HUDEP-2 (cell line): ENCODE results near the gene PLXNA4.

ENCODE experiments used
- DNase-seq, 76 experiments: peaks; one replicate each; lab custom pipeline; 2025; ENCODE audit not compliant: unreplicated experiment in 76 of 76; lab: John Stamatoyannopoulos, UW

Gene PLXNA4

DNA sequence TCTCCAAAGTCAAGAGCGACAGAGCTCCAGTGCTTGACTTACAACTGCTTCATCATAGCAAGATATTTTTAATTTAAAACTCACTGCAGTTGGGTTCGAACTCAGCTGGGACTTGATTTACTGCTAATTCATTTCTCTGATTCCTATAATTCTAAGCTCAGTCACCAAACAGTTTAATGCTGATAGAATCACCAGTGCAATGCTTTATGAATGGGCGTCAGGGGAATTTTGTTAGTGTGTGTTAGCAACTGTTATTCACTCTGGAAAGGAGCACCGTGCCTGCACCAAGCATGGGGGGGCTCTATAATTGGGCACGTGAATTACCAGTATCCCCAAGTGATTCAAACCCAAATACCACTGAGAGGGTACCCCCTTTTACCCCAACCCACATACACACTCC lies 10.4 kb downstream of the PLXNA4 start:
- no peak for DNase-seq

DNA sequence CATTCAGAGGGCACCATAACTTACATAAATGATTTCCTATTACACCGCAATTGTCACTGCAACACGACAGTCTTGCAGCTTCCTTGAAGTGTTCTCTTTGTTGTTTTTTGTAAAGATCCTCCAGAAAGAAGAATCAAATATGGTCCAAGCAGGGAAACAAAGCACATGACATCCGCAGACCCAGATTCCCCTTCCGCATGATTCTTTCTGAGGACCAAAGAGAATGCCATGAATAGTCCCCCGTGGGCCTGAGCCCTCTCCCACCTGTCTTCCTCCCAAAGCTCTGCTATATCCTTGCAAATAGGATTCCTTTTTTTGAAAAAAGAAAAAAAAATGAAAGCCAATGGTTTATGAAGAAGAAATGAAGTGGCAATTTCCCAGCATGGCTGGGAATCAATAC lies 10.8 kb downstream of the PLXNA4 start:
- no peak for DNase-seq

GRCh38 chr7:132564849-132565248 lies 11.4 kb downstream of the PLXNA4 start:
- no peak for DNase-seq

DNA sequence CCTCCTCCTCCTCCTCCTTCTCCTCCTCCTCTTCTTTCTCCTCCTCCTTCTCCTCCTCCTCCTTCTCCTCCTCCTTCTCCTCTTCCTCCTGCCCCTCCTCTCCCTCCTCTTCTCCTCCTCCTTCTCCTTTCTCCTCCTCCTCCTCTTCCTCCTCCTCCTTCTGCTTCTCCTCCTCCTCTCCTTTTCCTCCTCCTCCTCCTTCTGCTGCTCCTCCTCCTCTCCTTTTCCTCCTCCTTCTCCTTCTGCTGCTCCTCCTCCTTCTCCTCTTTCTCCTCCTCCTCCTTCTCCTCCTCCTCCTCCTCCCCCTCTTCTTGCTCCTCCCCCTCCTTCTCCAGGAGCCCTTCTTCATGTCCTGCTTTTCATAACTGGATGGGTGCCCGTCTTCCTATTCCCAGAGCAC lies 12.2 kb downstream of the PLXNA4 start:
- DNase-seq: no peak

DNA sequence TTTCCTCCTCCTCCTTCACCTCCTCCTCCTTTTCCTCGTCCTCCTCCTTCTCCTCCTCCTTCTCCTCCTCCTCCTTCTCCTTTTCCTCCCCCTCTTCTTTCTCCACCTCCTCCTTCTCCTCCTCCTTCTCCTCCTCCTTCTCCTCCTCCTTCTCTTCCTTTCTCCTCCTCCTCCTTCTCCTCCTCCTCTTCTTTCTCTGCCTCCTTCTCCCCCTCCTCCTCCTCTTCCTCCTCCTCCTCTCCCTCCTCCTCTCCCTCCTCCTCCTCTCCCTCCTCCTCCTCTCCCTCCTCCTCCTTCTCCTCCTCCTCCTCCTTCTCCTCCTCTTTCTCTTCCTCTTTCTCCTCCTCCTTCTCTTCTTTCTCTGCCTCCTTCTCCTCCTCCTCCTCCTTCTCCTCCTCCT lies 13.6 kb downstream of the PLXNA4 start:
- DNase-seq: no peak

GRCh38 chr7:132561763-132562162 lies 14.5 kb downstream of the PLXNA4 start:
- no peak for DNase-seq

- no peak for DNase-seq
Measured at GRCh38 chr7:132560825-132561529, 15.3 kb downstream of the PLXNA4 start.

- no peak for DNase-seq
Measured at GRCh38 chr7:132560105-132560504, 16.2 kb downstream of the PLXNA4 start.

GRCh38 chr7:132558815-132559214 lies 17.5 kb downstream of the PLXNA4 start:
- no peak for DNase-seq

GRCh38 chr7:132557489-132558044 lies 18.7 kb downstream of the PLXNA4 start:
- DNase-seq: no peak

DNA sequence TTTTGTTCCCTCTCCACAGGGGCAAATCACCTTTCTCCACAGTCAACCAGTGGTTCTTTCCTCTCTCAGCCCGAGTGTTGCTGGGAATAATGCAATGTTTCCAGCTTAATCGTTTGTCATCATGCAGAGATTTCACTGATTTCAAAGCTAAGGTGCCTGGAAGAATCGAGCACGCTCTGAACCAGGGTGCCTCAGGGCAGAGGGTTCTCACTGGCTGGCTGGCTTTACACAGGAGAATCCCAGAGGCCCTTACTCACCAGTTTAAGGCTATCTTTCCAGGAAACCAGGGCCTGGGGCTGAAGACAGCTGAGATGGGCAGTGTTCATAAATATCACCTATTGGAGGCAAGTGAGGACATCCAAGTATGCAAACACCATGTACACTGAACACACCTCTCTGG lies 21.8 kb downstream of the PLXNA4 start:
- DNase-seq: no peak

GRCh38 chr7:132553031-132553430 lies 23.2 kb downstream of the PLXNA4 start:
- no peak for DNase-seq

GRCh38 chr7:132551886-132552285 lies 24.4 kb downstream of the PLXNA4 start:
- no peak for DNase-seq

GRCh38 chr7:132551439-132551838 lies 24.8 kb downstream of the PLXNA4 start:
- no peak for DNase-seq

DNA sequence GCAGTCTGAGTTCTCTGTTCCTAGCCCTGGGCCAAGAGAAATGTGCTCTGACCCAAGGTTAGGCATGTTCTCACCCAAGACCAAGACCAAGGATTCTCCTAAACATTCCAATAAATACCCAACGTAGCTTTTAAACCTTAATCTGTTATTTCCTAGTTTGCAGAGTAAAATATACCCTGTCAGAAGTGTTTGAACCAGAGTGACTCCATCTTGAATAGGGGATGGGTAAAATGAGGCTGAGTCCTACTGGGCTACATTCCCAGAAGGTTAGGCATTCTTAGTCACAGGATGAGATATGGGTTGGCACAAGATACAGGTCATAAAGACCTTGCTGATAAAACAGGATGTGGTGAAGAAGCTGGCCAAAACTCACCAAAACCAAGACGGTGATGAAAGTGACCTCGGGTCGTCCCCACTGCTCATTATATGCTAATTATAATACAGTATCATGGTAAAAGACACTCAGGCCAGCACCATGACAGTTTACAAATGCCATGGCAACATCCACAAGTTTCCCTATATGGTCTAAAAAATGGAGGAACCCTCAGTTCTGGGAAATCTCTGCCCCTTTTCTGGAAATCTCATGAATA lies 27.7 kb downstream of the PLXNA4 start:
- no peak for DNase-seq

GRCh38 chr7:132547821-132548220 lies 28.4 kb downstream of the PLXNA4 start:
- DNase-seq: no peak

DNA sequence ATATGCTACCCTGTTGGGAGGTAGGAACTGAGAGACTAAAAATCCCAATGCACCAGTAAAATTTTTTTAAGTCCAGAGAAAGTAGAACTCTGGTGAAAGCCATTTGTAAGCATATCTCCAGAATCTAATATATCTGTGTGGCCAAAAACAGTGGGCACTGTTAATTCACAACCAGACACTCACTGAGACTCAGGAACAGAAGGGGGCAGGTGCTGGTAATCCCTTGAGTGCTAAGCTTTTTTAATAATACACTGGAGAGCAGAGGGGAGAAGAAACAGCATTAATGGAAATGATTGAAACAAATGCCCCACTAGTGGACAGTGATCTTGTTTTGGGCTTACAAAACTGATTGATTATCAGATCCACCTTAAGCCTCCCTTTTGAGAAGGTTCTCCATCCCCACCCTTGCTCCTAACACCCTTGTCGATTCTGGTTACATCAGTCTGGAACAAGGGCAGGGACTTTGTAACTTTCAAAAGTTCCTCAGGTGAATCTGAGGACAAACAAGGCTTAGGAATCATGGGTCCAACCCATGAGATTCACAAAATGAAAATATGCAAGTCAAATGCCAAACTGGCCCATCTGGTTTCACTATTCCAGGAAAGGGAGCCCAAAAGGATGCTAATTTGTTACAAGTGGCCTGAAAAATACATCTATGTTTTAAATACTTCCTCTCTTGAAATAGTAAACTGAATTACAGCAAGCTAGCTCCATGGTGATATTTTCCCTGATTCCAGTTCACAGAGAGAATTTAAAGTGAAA lies 29.7 kb downstream of the PLXNA4 start:
- no peak for DNase-seq

DNA sequence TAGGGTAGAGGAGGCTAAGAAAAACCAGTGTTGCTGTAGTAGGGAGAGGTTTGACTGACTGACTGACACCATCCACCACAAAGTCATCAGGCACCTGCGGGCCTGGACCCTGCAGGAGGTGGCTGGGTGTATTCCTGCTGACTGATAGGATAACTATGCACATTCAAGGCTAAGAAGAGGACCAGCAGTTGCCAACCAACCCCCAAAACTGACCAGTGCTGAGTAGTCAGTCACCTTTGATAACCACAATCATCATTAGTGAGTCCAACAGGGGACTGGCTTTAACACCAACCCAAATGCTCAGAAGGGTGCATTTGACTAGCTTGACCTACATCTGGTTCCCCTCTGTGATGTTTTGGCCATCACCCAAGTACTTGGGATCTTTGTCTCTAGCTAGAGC lies 30.5 kb downstream of the PLXNA4 start:
- DNase-seq: no peak

GRCh38 chr7:132544999-132545398 lies 31.3 kb downstream of the PLXNA4 start:
- no peak for DNase-seq

DNA sequence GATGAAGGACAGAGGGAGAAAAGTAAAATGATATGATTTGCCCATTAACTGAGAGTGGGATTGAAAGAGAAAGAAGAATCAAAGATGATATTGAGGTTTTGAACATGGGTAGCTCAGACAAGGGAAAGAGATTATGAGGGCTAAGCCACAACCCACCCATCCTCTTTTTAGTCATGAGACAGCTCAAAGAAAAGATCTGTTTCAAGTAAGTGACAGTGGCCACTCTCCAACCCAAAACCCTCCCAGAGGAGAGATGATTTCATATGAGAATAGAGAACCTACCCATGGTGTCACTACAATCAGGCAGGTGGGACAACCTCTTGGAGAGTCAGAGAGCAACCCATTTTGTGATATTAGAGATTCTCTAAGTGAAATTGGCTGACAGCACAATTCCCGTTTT lies 32.2 kb downstream of the PLXNA4 start:
- DNase-seq: no peak

DNA sequence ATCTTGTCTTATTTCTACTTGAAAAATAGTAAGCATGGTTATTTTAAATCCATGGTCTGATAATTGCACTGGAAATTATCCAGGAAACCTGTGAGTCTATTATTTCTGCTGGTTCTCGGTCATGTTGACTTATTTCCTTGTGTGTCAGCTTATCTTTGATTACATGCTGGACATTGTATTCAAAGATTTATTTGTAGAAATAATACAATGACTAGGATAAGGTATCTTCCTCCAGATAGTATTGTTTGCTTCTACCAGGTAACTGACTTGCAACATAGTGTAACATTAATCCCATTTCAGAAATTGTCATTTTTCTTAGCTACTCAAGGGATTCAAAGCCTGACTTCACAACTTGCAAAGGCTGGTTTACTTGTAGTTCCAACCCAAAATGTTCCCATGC lies 33.4 kb downstream of the PLXNA4 start:
- no peak for DNase-seq

GRCh38 chr7:132541656-132542055 lies 34.6 kb downstream of the PLXNA4 start:
- no peak for DNase-seq
